HG03103 (cell line): ENCODE data around the gene WDR31.
"Not testable (repeated sequence)": the region's sequence is repeated elsewhere in the genome, so short reads cannot be mapped to it uniquely, and the experiment has no call there.

Source experiments
- ATAC-seq: cut with Tn5 transposase; IDR thresholded peaks from one replicate; pipeline ENCODE4 v1.9.1; 2021; ENCODE audit warnings: low read depth; ENCODE audit not compliant: unreplicated experiment

WDR31 gene

DNA sequence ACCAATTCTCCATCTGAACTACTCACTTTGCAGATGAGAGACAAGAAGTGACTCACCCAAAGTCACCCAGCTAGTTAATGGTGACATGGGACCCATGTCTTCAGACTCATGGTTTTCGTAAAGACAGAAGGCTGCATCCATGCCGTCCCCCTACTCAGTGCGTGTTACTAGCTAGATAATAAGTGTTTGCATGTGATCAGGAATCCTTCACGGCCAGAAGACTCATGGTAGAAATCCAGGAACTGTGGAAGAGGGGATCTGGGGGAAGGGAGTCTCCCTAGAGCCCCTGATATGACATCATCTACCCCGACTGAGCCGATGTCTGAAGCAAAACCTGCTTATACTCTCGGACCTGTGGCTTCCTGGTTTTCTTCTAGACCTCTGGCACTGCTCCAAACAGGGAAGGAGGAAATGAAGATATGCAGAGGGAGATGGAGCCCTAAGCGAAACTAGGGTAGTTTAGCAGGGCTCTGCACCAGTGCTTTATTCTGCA lies 40.2 kb downstream of the WDR31 start:
- ATAC-seq: no peak

GRCh38 chr9:113298924-113299770 lies 40.9 kb downstream of the WDR31 start:
- ATAC-seq: no peak

GRCh38 chr9:113298311-113298710 lies 41.8 kb downstream of the WDR31 start:
- no peak for ATAC-seq

GRCh38 chr9:113296796-113297558 lies 43.1 kb downstream of the WDR31 start:
- no peak for ATAC-seq

- ATAC-seq: not testable (repeated sequence)
These were observed 43.8 kb downstream of the WDR31 start for GRCh38 chr9:113296247-113296646.

- ATAC-seq: no peak
These were observed 46.7 kb downstream of the WDR31 start for GRCh38 chr9:113293285-113293878.

DNA sequence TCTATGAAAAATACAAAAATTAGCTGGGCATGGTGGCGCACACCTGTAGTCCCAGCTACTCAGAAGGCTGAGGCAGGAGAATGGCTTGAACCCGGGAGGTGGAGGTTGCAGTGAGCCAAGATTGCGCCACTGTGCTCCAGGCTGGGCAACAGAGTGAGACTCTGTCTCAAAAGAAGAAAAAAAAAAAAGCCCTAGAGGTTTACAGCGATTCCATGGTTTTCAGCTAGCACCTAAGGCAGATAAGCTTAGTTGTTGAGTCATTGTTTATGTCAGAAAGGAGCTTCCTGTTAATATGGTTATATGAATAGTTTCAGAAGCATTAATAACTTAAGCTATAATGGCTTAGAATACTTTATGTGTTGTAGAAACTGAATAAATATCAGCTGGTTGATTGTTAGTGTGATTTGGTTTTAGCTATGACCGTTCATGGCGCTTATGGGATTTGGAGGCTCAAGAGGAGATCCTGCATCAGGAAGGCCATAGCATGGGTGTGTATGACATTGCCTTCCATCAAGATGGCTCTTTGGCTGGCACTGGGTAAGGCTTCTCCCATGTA lies 49.9 kb downstream of the WDR31 start:
- ATAC-seq: no peak

GRCh38 chr9:113289091-113289490 lies 51.0 kb downstream of the WDR31 start:
- ATAC-seq: no peak

- ATAC-seq: no peak
These were observed 58.7 kb downstream of the WDR31 start for GRCh38 chr9:113281356-113281755.

GRCh38 chr9:113278840-113279239 lies 61.2 kb downstream of the WDR31 start:
- no peak for ATAC-seq

- peak; percentile 98 for ATAC-seq
These were observed 64.6 kb downstream of the WDR31 start, which contains the start of the genes CDC26 and PRPF4 for GRCh38 chr9:113275157-113276131. Gene CDC26, minus strand, starts transcription at chr9:113275572. Its CDS starts 3,065 bp downstream, at chr9:113272507. Gene PRPF4, plus strand, starts transcription at chr9:113275658. Its CDS starts 86 bp downstream, at chr9:113275744.

GRCh38 chr9:113274474-113275156 lies 65.5 kb downstream of the WDR31 start:
- ATAC-seq: no peak

- ATAC-seq: no peak
These were observed 70.2 kb downstream of the WDR31 start for GRCh38 chr9:113269871-113270270.

DNA sequence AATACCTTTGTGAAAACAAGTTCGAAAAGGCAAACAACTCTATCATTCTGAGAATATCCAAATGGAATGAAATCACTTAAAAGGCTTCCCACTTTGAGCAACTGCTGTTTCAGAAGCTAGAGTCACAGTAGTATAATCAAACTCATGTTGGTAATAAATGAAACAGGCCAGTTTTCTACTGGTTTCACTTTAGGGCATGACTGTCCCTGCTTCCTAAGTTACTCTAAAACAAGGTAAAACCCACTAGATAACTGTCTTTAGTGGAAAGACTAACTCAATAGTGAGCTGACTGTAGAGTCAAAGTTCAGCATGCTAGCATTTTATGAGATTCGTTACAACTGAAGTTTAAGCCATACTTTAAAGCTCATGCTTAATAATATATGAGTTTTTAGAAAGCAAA lies 70.7 kb downstream of the WDR31 start:
- ATAC-seq: no peak

- ATAC-seq: no peak
These were observed 72.0 kb downstream of the WDR31 start for GRCh38 chr9:113267911-113268566.

DNA sequence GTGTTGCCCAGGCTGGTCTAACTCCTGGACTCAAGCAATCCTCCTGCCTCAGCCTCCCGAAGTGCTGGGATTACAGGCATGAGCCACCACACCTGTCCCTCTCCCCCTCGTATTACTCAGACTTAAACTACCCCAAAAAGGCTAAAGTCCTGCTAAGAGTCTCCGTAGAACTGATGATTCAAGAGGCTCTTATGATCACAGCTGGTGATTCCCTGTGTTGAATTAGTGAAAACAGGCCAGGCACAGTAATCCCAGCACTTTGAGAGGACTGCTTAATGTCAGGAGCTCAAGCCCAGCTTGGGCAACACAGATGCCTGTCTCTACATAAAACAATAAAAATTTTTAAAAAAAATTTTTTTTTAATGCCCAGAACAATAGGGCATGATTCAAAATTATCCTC lies 73.9 kb downstream of the WDR31 start:
- no peak for ATAC-seq
